Left lung (tissue), 10 donors: ENCODE data around the gene DVL1. TPM values are rescaled to one million over a fixed set of nuclear protein-coding genes. Genes with fewer than 3 reads are reported as not detected.

ENCODE experiments used
- ATAC-seq: fragments of 200-7000 bp; cut with Tn5 transposase; one replicate; pipeline ENCODE4 v1.9.1; 2020; ENCODE audit warnings: moderate library complexity
- DNase-seq, 4 donors: peaks; one replicate each; pipeline ENCODE4 v3.0.0-alpha.2; 2013 to 2020
- H3K27ac ChIP-seq, 2 donors: fragments of 200-600 bp; sonication (generic) in 1 of 2; one replicate each; pipeline versions ENCODE4 v1.5.0 to v1.8.0; 2020 to 2021
- H3K27me3 ChIP-seq, 2 donors: fragments of 200-600 bp; sonication (generic) in 1 of 2; one replicate each; pipeline versions ENCODE4 v1.5.0 to v1.8.0; 2020 to 2021
- H3K36me3 ChIP-seq, 2 donors: fragments of 200-600 bp; sonication (generic) in 1 of 2; one replicate each; pipeline versions ENCODE4 v1.5.0 to v1.8.0; 2020 to 2021
- H3K4me1 ChIP-seq, 2 donors: fragments of 200-600 bp; one replicate each; pipeline ENCODE4 v1.8.0; 2021
- H3K4me3 ChIP-seq, 2 donors: fragments of 200-600 bp; sonication (generic) in 1 of 2; one replicate each; pipeline versions ENCODE4 v1.5.0 to v1.8.0; 2020 to 2021; ENCODE audit warnings: mild to moderate bottlenecking in 1 of 2
- H3K9me3 ChIP-seq, 2 donors: fragments of 200-600 bp; sonication (generic) in 1 of 2; one replicate each; pipeline versions ENCODE4 v1.5.0 to v1.8.0; 2020 to 2021
- CTCF ChIP-seq, 2 donors: fragments of 200-600 bp; sonication (generic) in 1 of 2; IDR thresholded peaks; one replicate each; pipeline versions ENCODE4 v1.5.0 to v1.8.0; 2021; ENCODE audit warnings: antibody characterized with exemption in 2 of 2
- intact Hi-C, 2 donors: fragments of 100-400 bp; cut with DNase I; formaldehyde crosslinking; loops; one replicate each; pipeline versions ENCODE4 v1.11.2 to v1.14.2; 2022
- polyA plus RNA-seq, 6 donors: library from polyadenylated mRNA; unstranded; fragments of 120-200 nt; gene quantifications; one replicate each; pipeline ENCODE4 v1.2.1, GENCODE V29; 2013; ENCODE audit not compliant: insufficient read length in 6 of 6
- total RNA-seq, 2 donors: library from RNA; stranded (reverse); fragmentation: NEBNext Ultra II Directional; extraction: Animal tissue kit (Norgen Biotek cat#: 25700); gene quantifications; one replicate each; pipeline ENCODE4 v1.2.1, GENCODE V29; 2021
- donor health status: DM: no; HTN: yes; CAD: no.
- donor health status: DM: no; HTN: no; CAD: no.

Gene DVL1
- total and polyA plus RNA-seq, 8 donors = 20.6 to 81.2 (median 30.4) TPM

- intact Hi-C loops = no loop called here
- Histone ChIP-seq H3K4me1 (peaks cover 17 to 43% of the 10 kb centered on the region in 2 donors), H3K4me3 (peak overlapping the region; percentile 40 to 42), H3K9me3 (no peaks in the 10 kb centered on the region), H3K36me3 (no peaks in the 10 kb centered on the region), H3K27ac (peak overlapping the region in 1 of 2 donors; percentile 87), H3K27me3 (peaks cover 21 to 100% of the 10 kb centered on the region in 2 donors)
- TF ChIP-seq CTCF (IDR thresholded peaks at IDR 0.05) = no peak
- peak in 1 of 4 donors; percentile 81 for DNase-seq
- peak; percentile 24 for ATAC-seq
Observed at GRCh38 chr1:1356796-1357401, 7.7 kb upstream of the DVL1 start.

GRCh38 chr1:1356166-1356795 lies 7.1 kb upstream of the DVL1 start:
- Histone ChIP-seq H3K4me1 (peaks cover 17 to 49% of the 10 kb centered on the region in 2 donors), H3K36me3 (no peaks in the 10 kb centered on the region), H3K27ac (no peak overlapping the region), H3K9me3 (no peaks in the 10 kb centered on the region), H3K4me3 (peak overlapping the region; percentile 40 to 42), H3K27me3 (peaks cover 21 to 100% of the 10 kb centered on the region in 2 donors)
- ATAC-seq (no peak), DNase-seq (no peak)
- no peak for TF ChIP-seq CTCF (IDR thresholded peaks at IDR 0.05)
- intact Hi-C loops = no loop called here

- peaks cover 14 to 49% of the 10 kb centered on the region in 2 donors for H3K4me1 ChIP-seq
- no peak for ATAC-seq
- H3K27me3 ChIP-seq = peaks cover 21 to 91% of the 10 kb centered on the region in 2 donors
- peak overlapping the region in 1 of 2 donors; percentile 3 for H3K4me3 ChIP-seq
- DNase-seq = peak in 2 of 4 donors; percentile 61 to 84
- no peaks in the 10 kb centered on the region for H3K9me3 ChIP-seq
- no peak for TF ChIP-seq CTCF (IDR thresholded peaks at IDR 0.05)
- H3K36me3 ChIP-seq = no peaks in the 10 kb centered on the region
- H3K27ac ChIP-seq = no peak overlapping the region
- intact Hi-C loops = no loop called here
Observed at GRCh38 chr1:1355416-1355815, 6.2 kb upstream of the DVL1 start.

GRCh38 chr1:1354271-1355247 lies 5.3 kb upstream of the DVL1 start:
- no peak for TF ChIP-seq CTCF (IDR thresholded peaks at IDR 0.05)
- DNase-seq = peak in 1 of 4 donors; percentile 80
- no peaks in the 10 kb centered on the region for H3K36me3 ChIP-seq
- no peak overlapping the region for H3K27ac ChIP-seq
- H3K27me3 ChIP-seq = peaks cover 21 to 83% of the 10 kb centered on the region in 2 donors
- H3K4me3 ChIP-seq = no peak overlapping the region
- no peak for ATAC-seq
- intact Hi-C loops = no loop called here
- peaks cover 10 to 46% of the 10 kb centered on the region in 2 donors for H3K4me1 ChIP-seq
- no peaks in the 10 kb centered on the region for H3K9me3 ChIP-seq
